MM.1S (cell line): Measurements from ENCODE around the gene RNU11.

Source experiments
- EZH2 ChIP-seq: fragments of 300-600 bp; sonication (generic); optimal IDR thresholded peaks from 2 replicates; pipeline ENCODE3; 2017; ENCODE audit warnings: low read depth, mild to moderate bottlenecking, antibody characterized with exemption, low read length, mixed read lengths
- EZH2phosphoT487 ChIP-seq: fragments of 300-600 bp; sonication (generic); IDR thresholded peaks from 2 replicates; pipeline ENCODE4 v1.6.1; 2018; ENCODE audit warnings: antibody characterized with exemption, low read length

- TF ChIP-seq EZH2: no peak
- no peak for TF ChIP-seq EZH2phosphoT487
These were observed 7.6 kb upstream of the RNU11 start for GRCh38 chr1:28640766-28641165.
